ENCODE data around the gene SLC7A6OS. TPM values are rescaled to one million over a fixed set of nuclear protein-coding genes. Genes with fewer than 3 reads are reported as not detected.
"Not testable (repeated sequence)": the region's sequence is repeated elsewhere in the genome, so short reads cannot be mapped to it uniquely, and the experiment has no call there.

The SLC7A6OS gene
- total RNA-seq, 1 experiment from 2014 or later = 12.1 TPM

- peak; percentile 65 for DNase-seq (ENCODE audit: low read depth)
Measured at GRCh38 chr16:68298907-68299561, 11.7 kb downstream of the SLC7A6OS start.

GRCh38 chr16:68298312-68298711 is 12.4 kb downstream of the SLC7A6OS start:
- DNase-seq (ENCODE audit: low read depth) = no peak

GRCh38 chr16:68297908-68298307 is 12.8 kb downstream of the SLC7A6OS start:
- DNase-seq (ENCODE audit: low read depth) = peak; percentile 34

- DNase-seq (ENCODE audit: low read depth) = no peak
Measured at GRCh38 chr16:68296693-68297092, 14.1 kb downstream of the SLC7A6OS start.

GRCh38 chr16:68296291-68296690 is 14.5 kb downstream of the SLC7A6OS start:
- DNase-seq (ENCODE audit: low read depth) = no peak

GRCh38 chr16:68292425-68292824 is 18.3 kb downstream of the SLC7A6OS start:
- DNase-seq (ENCODE audit: low read depth) = no peak

- no peak for DNase-seq (ENCODE audit: low read depth)
Measured at GRCh38 chr16:68291227-68291626, 19.5 kb downstream of the SLC7A6OS start.

GRCh38 chr16:68290450-68290849 is 20.3 kb downstream of the SLC7A6OS start:
- DNase-seq (ENCODE audit: low read depth) = no peak

- DNase-seq (ENCODE audit: low read depth) = no peak
Measured at GRCh38 chr16:68289621-68290329, 21.0 kb downstream of the SLC7A6OS start.

GRCh38 chr16:68289202-68289601 is 21.5 kb downstream of the SLC7A6OS start:
- no peak for DNase-seq (ENCODE audit: low read depth)

GRCh38 chr16:68288796-68289195 is 21.9 kb downstream of the SLC7A6OS start:
- not testable (repeated sequence) for DNase-seq (ENCODE audit: low read depth)

GRCh38 chr16:68288252-68288650 is 22.5 kb downstream of the SLC7A6OS start:
- no peak for DNase-seq (ENCODE audit: low read depth)

- peak; percentile 92 for DNase-seq (ENCODE audit: low read depth)
Measured at GRCh38 chr16:68287276-68288251, 23.2 kb downstream of the SLC7A6OS start.

- DNase-seq (ENCODE audit: low read depth) = no peak
Measured at GRCh38 chr16:68286153-68287074, 24.3 kb downstream of the SLC7A6OS start.

- no peak for DNase-seq (ENCODE audit: low read depth)
Measured at GRCh38 chr16:68285683-68286082, 25.1 kb downstream of the SLC7A6OS start.

- no peak for DNase-seq (ENCODE audit: low read depth)
Measured at GRCh38 chr16:68284847-68285246, 25.9 kb downstream of the SLC7A6OS start.

GRCh38 chr16:68283801-68284598 is 26.7 kb downstream of the SLC7A6OS start:
- no peak for DNase-seq (ENCODE audit: low read depth)

- no peak for DNase-seq (ENCODE audit: low read depth)
Measured at GRCh38 chr16:68283346-68283745, 27.4 kb downstream of the SLC7A6OS start.

- no peak for DNase-seq (ENCODE audit: low read depth)
Measured at GRCh38 chr16:68282064-68282452, 28.7 kb downstream of the SLC7A6OS start.

All from LHCN-M2 (cell line).